HG02642 (cell line): ENCODE results near the gene EDA.

ENCODE experiments used
- ATAC-seq: cut with Tn5 transposase; IDR thresholded peaks from one replicate; pipeline ENCODE4 v1.9.1; 2021; ENCODE audit warnings: mild to moderate bottlenecking; ENCODE audit not compliant: unreplicated experiment, poor library complexity

Gene EDA

DNA sequence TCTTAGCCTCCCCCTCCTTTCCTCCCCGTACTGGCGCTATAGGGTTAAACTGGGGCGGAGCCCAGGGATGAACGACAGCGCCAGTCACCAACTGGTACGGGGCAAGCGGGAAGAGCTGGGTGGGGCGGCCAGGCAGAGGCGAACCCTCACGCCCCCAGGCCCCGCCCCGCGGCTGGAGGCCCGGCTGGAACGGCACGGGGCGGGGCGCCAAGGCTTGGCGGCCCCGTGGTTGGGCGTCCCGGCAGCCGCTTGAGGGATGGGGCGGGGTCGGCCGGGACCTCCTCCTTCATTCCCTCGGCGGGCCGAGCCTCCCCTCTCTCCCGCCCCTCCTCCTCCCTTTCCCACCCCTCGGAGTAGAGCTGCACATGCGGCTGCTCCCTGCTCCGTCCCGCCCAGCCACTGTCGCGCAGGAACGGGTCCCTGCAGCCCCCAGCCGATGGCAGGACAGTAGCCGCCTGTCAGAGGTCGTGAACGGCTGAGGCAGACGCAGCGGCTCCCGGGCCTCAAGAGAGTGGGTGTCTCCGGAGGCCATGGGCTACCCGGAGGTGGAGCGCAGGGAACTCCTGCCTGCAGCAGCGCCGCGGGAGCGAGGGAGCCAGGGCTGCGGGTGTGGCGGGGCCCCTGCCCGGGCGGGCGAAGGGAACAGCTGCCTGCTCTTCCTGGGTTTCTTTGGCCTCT lies at the start of gene EDA:
Gene EDA (plus strand): TSS at position 335 of the 678 bp plus-strand sequence.
- peak; percentile 93 for ATAC-seq

DNA sequence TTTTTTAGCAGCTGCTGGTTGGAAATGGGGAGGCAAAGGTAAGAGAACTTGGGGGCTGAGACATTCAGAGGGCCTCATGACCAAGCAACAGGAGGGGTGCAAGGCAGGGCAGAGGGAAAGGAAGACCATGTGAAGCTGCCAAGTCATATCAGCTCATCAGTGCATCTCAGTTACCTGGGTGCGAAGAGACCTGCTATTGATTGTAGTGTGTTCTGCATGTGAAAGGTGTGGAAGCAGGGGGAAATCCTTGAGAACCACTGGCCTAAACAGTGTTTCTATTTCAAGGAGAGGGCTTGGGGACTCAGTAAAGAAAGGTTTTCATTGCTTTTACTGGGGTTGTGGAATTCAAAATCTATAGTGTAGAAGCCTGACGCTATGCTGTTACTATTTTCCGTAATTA lies 47.1 kb upstream of the EDA start:
- ATAC-seq, result no peak

DNA sequence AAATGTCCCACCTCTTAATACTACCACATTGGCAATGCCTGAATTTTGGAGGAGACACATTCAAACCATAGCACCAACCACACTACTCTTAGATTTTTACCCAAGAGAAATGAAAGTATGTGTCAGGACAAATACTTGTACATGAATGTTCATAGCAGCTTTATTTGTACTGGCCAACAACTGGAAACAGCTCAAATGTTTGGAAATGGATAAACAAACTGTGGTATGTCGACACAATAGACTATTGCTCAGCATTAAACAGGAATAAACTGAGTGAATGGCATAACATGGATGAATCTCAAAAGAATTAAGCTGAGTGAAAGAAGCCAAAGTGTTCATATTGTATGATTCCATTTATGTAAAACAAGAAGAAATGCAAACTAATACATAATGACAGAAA lies 18.5 kb upstream of the EDA start:
- ATAC-seq, result no peak

DNA sequence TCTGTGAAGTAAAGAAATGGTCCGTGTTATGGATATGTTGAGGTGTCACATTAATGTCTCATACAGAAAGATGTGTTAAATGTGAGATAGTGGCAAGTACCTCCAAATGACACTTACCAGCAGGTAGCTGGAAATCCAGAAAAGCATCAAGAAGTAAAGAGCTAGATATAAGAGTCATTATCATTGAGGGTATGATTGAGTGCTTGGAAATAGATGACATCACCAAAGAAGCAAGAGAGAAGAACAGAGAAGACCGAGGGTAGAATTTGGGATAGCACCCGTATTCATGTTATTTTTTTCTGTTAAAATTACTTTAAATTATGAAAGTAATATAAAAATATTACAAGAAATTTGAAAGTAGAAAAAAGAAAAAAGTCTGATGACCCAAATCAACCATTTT lies 15.7 kb upstream of the EDA start:
- no peak for ATAC-seq

DNA sequence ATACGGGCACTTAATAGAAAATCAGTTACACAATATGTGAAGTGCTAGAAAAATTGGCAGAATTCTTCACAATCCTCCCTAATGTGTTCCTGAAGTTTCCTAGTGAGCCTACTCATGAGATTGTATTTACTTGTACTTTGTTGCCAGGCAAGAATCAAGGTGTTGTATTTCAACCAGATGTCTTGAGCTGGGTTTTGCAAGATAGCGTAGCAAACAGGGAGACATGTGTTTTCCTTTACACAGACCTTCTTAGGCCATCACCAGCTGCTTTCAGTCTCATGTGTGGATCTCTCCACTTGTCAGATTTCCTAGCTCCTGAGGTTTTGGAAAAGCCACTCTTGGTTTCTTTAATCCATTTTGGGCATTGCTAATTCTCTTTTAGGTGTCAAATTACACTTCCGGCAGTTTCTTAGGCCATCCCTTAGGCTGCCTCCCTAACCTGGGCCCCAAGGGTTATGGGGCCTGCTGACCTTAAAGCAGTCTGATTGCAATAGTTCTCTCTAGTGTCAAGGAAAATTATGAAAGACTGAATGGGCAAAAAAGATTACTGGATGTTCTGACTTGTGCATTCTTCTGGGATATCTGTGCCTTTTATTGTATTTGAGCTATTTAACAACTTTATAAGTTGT lies 12.2 kb upstream of the EDA start:
- no peak for ATAC-seq

DNA sequence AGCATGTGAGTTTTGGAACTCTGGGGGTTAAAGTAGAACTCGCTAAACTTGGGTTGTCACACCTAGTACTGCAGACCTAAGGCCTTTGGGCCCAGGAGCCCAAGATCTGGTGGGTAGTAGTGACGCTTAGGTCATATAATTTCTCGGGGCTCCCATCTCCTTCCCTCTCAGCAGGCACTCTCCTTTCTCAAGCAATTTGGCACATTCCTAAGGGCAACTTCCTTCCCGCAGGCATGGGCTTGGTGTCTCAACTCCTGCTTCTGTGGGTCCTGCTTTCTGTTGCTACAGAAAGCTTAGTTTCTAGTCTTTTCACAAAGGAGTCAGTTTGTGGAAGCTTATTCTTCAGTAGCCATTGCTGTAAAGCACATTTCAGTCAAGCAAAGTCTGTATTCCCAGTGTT lies 10.4 kb upstream of the EDA start:
- no peak for ATAC-seq

DNA sequence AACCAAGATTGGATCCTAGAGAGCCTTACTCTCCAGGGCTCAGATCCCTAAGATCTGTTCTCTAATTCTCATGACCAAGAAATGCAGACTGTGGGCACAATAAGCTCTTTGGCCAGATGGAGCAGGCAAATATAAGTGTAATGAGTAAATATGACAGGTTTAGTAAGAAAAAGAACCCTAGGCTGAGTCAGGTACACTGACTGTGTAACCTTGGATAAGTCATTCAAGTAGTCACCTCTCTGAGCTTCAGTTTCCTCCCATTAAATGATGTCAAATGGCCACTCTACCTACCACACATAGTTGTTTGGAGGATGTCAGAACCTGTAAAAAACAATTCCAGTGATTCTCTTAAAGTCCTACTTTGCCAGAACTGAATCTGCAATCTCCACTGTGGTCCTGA lies 8.3 kb upstream of the EDA start:
- no peak for ATAC-seq

DNA sequence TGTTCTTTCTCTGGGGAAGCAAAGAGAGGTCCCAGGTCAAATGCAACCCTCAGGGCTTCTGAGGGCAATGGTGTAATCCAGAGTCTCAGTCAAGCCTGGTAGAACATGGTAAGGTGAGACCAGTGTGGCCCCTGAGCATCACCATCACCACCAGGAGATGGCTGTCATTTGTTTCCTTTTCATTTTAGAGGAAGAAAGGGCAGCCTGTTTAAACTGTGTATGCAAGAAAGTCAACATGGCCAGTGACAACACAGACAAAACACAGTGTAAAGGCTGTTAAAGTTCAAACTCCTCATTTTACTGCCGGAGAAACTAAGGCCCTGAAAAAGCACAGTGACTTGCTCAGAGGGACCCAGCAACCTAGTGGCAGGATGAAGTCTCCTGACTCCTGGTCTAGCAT lies 2.0 kb upstream of the EDA start:
- no peak for ATAC-seq

DNA sequence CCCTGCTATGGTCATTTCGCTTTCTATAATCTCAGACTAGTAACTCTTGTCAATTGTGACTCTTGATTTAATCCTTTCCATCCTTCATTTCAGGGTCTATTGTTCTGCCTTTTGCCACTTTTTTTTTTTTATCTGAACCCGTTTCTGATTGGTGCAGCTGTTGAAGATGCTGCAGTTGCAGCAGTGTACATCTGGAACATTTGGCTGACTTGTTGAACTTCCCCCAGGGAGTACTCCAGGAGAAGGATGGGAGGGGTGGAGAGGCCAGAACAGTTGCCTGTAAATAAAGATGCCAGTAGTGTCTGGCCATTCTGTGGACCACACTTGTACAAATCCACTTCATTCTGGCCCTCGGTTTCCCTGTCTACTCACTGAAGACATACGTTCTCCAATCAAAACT lies 1.0 kb upstream of the EDA start:
- ATAC-seq, result no peak

DNA sequence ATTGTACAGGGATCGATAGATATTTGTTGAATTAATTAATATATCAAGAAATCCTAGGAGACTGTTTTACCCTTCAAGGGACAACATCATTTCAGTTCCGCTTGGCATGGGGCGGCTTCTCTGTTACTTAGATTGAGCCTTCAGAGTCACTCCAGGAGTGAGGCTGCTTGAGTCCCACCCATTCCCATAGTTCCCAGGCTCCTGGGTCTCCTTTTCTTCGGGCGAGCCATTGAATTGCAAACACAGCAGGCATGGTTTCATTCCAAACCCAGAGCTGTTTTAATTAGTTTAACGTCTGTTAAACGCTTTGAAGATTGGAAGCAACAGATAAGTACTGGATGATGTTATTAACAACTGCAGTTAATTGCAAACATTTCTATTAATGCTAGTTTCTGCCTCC lies 571 bp upstream of the EDA start:
- ATAC-seq, result no peak

DNA sequence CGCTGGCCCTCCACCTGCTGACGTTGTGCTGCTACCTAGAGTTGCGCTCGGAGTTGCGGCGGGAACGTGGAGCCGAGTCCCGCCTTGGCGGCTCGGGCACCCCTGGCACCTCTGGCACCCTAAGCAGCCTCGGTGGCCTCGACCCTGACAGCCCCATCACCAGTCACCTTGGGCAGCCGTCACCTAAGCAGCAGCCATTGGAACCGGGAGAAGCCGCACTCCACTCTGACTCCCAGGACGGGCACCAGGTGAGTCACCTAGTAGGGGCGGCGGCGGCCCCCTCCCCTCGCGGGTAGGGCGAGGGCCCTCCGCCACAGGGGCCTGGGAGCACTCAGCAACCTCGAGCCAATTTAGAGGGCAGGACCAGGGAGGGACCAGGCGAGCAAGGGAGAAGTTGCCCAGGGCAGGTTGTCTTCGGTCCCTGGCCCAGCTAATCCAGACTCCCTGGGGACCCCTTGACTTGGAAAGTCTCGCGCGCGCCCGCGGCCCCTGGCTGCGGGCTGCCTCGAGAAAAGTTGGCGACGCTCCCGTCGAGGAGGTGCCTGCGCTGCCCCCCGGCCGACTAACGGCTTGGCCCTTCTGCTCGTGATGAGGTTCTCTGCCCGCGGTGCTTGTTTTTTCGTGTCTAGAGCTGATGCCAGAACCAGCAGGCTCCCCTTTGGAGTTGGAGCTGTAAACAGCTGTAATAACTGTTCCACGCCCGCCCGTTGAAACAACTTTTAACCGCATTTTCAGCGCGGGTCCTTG lies 717 bp downstream of the EDA start:
- ATAC-seq, result no peak

DNA sequence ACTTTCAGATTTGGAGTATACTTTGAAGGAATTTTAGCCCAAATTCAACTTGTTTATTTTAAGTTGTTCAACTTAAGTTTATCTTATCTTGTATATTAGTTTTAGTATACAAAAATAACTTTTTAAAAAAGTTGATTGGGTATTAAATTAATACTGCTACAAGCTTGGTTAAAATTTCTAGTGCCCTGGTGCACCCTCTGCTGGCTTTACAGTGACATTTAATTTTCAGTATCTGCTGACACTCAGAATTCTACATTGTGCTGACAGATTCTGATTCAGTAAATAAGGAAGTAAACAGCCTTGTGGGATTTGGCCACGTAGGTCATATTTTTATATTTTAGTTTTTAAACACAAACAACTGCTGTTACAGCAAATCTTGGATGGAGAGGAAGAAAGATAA lies 2.9 kb downstream of the EDA start:
- ATAC-seq, result no peak

DNA sequence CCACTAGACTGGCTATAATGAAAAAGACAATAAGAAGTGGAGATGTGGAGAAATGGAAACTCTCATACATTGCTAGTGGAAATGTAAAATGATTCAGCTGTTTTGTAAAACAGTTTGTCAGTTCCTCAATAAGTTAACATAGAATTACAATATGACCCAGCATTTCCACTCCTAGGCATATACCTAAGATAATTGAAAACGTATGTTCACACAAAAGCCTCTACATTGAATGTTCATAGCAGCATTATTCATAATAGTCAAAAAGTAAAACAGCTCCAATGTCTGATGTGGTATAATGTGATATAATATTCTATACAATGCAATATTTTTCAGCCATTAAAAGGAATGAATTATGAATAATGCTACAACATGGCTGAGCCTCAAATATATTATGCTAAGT lies 10.2 kb downstream of the EDA start:
- ATAC-seq, result no peak

DNA sequence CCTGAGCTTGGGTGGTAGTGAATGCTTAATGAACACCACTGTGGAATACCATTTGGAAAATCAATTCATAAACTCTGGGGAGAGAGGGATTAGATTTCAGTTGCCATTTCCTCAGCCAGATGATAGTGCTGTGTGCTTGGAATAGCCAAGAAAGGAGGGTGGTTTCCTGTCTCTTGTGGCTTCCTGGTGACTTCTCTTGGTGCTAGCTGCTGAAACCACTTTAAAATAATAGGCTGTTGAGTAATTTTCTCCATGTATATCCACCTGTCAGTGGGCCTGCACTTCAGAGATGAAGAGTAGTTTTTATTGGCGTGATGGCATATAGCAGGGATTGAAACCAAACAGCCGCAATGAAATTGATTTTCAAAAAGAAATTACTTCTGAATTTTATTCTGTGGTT lies 11.8 kb downstream of the EDA start:
- no peak for ATAC-seq

DNA sequence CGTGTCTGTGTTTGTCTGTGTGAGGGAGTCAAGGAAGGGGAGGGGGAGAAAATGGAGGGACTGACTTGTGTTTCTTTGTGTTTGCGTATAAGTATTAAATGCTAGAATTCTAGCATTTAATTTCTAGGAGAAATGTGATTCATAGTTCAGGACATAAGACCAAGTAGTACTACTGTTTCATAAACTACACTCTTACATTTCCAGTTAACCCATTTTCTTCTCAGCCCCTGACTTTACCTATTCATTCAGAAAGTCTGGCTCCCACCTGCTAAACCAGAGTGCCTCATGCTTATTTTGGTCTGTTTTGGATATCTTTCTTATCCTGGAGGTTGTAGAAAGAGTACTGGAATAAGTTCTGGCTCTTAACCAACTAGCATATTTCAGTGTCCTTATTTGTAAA lies 14.2 kb downstream of the EDA start:
- no peak for ATAC-seq

DNA sequence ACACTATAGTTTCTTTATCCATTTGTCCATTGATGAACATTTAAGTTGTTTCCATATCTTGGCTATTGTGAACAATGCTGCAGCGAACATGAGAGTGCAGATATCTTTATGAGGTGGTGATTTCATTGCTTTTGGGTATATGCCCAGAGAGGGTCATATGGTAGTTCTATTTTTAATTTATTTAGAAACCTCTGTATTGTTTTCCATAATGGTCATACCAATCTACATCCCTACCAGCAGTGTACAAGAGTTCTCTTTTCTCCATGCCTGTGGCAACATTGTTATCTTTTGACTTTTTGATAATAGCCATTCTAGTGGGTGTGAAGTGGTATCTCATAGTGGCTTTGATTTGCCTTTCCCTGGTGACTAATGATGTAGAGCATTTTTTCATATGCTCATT lies 48.8 kb downstream of the EDA start:
- no peak for ATAC-seq

DNA sequence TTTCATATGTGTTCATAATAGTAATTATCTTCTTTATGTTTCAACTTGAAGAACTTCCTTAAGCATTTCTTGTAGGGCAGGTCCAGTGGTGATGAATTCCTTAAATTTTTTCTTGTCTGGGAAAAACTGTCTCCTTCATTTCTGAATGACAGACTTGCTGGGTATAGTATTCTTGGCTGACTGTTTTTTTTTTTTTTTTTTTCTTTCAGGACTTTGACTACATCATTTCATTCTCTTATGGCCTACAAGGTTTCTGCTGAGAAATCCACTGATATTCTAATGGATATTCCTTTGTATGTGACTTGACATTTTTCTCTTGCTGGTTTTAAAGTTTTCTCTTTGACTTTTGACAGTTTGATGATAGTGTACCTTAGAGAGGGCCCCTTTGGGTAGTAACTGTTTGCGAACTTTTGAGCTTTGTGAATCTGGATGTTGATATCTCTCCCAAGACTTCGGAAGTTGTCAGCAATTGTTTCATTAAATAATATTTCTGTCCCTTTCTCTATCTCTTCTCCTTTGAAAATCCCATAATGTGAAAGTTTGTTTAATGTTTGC lies 54.2 kb downstream of the EDA start:
- ATAC-seq, result no peak

DNA sequence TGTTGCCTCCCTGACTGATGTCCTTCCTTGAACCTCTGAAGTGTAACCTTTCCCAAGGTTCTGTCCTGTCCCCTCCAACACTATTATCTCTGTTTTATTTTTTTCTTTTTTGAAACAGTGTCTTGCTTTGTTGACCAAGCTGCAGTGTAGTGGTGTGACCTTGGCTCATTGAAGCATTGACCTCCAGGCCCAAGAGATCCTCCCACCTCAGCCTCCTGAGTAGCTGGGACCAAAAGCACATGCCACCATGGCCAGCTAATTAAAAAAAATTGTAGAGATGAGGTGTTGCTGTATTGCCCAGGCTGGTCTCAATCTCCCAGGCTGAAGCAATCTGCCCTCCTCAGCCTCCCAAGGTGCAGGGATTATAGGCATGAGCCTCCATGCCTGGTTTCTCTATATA lies 59.0 kb downstream of the EDA start:
- ATAC-seq, result no peak

DNA sequence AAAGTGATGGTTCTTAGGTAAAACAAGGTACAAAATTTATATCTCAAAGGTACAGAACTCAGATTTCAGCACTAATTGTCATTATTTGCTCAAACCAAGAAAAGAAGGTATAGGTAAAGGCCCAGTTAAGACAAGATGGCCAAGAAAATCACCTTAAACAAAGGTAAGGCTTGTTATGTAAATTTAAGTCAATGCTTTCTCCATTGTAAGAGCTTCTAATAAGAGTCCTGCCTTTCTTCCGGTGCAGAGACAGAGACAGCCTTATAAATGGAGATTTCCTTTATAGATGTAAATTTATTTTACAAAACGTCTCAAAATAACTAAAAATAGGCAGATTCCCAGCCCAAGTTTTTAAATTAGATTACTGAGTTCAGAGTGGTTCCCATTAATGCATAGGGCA lies 89.9 kb downstream of the EDA start:
- no peak for ATAC-seq

DNA sequence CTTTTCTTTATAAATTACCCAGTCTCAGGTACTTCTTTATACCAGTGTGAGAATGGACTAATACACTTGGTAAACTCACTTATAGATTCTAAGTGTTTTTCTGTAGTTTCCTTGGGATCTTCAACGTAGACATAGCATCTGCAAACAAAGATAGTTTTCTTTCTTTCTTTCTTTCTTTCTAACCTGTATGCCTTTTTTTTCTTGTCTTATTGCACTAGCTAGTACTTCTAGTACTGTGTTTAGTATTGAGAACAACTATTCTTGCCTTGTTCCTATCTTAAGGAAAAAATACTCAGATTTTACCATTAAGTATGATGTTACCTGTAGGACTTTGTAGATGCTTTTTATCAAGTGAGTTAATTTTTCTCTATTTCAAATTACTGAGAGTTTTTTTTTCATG lies 102.2 kb downstream of the EDA start:
- no peak for ATAC-seq

DNA sequence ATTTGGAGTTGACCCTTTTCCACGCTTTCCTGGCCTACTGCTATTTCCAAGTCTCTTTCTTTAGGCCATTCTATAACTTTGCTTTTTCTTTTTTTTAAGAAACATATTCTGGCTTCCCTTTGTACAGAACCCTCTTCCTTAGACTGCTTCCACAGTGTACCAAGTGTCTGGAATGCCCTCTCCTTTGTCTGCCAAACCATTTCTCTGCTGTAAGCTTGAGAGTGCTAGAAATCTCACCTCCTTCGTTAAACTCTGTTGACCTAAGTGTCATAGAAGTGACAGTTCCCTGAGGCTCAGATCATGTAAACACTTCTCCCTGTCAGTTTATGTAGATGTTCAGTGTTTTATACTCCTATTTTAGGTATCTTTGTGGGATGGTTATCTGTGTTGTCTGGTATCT lies 108.4 kb downstream of the EDA start:
- no peak for ATAC-seq

DNA sequence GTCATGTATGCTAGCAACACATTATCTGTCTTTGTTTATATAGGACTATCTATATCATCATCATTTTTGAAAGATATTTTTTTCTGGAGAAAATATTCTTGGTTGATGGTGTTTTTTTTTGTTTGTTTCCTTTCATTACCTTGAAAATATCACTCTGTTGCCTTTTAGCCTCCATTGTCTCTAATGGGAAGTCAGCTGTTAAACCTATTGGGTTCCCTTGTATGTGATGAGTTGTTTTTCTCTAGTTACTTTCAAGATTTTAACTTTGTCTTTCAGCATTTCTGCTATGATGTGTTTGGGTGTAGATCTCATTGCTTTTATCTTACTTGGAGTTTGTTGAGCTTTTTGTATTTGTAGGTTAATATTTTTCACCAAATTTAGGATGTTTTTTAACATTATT lies 124.4 kb downstream of the EDA start:
- ATAC-seq, result no peak
